ENCODE data around the gene STAB2. TPM values are rescaled to one million over a fixed set of nuclear protein-coding genes. Genes with fewer than 3 reads are reported as not detected.

STAB2 gene
- total and polyA plus RNA-seq, 2 of the 8 experiments (the other 6 are each of a cell fraction or from before 2014, with no cell fraction given) = not detected

- TF ChIP-seq, protein P1, sequence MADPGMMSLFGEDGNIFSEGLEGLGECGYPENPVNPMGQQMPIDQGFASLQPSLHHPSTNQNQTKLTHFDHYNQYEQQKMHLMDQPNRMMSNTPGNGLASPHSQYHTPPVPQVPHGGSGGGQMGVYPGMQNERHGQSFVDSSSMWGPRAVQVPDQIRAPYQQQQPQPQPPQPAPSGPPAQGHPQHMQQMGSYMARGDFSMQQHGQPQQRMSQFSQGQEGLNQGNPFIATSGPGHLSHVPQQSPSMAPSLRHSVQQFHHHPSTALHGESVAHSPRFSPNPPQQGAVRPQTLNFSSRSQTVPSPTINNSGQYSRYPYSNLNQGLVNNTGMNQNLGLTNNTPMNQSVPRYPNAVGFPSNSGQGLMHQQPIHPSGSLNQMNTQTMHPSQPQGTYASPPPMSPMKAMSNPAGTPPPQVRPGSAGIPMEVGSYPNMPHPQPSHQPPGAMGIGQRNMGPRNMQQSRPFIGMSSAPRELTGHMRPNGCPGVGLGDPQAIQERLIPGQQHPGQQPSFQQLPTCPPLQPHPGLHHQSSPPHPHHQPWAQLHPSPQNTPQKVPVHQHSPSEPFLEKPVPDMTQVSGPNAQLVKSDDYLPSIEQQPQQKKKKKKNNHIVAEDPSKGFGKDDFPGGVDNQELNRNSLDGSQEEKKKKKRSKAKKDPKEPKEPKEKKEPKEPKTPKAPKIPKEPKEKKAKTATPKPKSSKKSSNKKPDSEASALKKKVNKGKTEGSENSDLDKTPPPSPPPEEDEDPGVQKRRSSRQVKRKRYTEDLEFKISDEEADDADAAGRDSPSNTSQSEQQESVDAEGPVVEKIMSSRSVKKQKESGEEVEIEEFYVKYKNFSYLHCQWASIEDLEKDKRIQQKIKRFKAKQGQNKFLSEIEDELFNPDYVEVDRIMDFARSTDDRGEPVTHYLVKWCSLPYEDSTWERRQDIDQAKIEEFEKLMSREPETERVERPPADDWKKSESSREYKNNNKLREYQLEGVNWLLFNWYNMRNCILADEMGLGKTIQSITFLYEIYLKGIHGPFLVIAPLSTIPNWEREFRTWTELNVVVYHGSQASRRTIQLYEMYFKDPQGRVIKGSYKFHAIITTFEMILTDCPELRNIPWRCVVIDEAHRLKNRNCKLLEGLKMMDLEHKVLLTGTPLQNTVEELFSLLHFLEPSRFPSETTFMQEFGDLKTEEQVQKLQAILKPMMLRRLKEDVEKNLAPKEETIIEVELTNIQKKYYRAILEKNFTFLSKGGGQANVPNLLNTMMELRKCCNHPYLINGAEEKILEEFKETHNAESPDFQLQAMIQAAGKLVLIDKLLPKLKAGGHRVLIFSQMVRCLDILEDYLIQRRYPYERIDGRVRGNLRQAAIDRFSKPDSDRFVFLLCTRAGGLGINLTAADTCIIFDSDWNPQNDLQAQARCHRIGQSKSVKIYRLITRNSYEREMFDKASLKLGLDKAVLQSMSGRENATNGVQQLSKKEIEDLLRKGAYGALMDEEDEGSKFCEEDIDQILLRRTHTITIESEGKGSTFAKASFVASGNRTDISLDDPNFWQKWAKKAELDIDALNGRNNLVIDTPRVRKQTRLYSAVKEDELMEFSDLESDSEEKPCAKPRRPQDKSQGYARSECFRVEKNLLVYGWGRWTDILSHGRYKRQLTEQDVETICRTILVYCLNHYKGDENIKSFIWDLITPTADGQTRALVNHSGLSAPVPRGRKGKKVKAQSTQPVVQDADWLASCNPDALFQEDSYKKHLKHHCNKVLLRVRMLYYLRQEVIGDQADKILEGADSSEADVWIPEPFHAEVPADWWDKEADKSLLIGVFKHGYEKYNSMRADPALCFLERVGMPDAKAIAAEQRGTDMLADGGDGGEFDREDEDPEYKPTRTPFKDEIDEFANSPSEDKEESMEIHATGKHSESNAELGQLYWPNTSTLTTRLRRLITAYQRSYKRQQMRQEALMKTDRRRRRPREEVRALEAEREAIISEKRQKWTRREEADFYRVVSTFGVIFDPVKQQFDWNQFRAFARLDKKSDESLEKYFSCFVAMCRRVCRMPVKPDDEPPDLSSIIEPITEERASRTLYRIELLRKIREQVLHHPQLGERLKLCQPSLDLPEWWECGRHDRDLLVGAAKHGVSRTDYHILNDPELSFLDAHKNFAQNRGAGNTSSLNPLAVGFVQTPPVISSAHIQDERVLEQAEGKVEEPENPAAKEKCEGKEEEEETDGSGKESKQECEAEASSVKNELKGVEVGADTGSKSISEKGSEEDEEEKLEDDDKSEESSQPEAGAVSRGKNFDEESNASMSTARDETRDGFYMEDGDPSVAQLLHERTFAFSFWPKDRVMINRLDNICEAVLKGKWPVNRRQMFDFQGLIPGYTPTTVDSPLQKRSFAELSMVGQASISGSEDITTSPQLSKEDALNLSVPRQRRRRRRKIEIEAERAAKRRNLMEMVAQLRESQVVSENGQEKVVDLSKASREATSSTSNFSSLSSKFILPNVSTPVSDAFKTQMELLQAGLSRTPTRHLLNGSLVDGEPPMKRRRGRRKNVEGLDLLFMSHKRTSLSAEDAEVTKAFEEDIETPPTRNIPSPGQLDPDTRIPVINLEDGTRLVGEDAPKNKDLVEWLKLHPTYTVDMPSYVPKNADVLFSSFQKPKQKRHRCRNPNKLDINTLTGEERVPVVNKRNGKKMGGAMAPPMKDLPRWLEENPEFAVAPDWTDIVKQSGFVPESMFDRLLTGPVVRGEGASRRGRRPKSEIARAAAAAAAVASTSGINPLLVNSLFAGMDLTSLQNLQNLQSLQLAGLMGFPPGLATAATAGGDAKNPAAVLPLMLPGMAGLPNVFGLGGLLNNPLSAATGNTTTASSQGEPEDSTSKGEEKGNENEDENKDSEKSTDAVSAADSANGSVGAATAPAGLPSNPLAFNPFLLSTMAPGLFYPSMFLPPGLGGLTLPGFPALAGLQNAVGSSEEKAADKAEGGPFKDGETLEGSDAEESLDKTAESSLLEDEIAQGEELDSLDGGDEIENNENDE (IDR thresholded peaks at IDR 0.05; ENCODE audit: insufficient replicate concordance, low read length) = no peak
- TF ChIP-seq POLR2AphosphoS5 (IDR thresholded peaks at IDR 0.05; ENCODE audit: low read depth, low read length) (no peak), CBX8 (IDR thresholded peaks at IDR 0.05; ENCODE audit: borderline replicate concordance, low read depth, low read length) (no peak), TBP (IDR thresholded peaks at IDR 0.05; ENCODE audit: low read depth, low read length) (no peak), RBBP5 (IDR thresholded peaks at IDR 0.05; ENCODE audit: borderline replicate concordance, low read depth, low read length) (no peak), RAD21 (IDR thresholded peaks at IDR 0.05 in 1 of 2, conservative IDR thresholded peaks at IDR 0.05 in 1 of 2; ENCODE audit: low read depth in 2 of 2, low read length in 2 of 2) (no peak), KDM4A (IDR thresholded peaks at IDR 0.05; ENCODE audit: low read depth, low read length, severe bottlenecking) (no peak), SP4 (IDR thresholded peaks at IDR 0.05; ENCODE audit: low read length) (no peak)
- TF ChIP-seq, protein P2, sequence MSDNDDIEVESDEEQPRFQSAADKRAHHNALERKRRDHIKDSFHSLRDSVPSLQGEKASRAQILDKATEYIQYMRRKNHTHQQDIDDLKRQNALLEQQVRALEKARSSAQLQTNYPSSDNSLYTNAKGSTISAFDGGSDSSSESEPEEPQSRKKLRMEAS (IDR thresholded peaks at IDR 0.05) = no peak
These were observed 195.3 kb downstream of the STAB2 start (continued) for GRCh38 chr12:103782399-103782798.
